SJCRH30 (cell line): Measurements from ENCODE around the gene PEX14. TPM values are rescaled to one million over a fixed set of nuclear protein-coding genes. Genes with fewer than 3 reads are reported as not detected.

ENCODE experiments used
- DNase-seq, 2 experiments: peaks; one replicate each; pipeline ENCODE4 v3.0.0-alpha.2; 2015 to 2020
- H3K27ac ChIP-seq: fragments of 250-450 bp; sonication (Bioruptor Pico); 2 replicates; pipeline ENCODE4 v1.5.1; 2020; ENCODE audit warnings: mild to moderate bottlenecking, moderate library complexity
- H3K27me3 ChIP-seq: fragments of 250-450 bp; sonication (Bioruptor Pico); 2 replicates; pipeline ENCODE4 v1.5.1; 2020; ENCODE audit warnings: mild to moderate bottlenecking, moderate library complexity
- H3K36me3 ChIP-seq: fragments of 250-450 bp; sonication (Bioruptor Pico); 2 replicates; pipeline ENCODE4 v1.5.1; 2020; ENCODE audit warnings: mild to moderate bottlenecking, moderate library complexity
- H3K4me1 ChIP-seq: fragments of 250-450 bp; sonication (Bioruptor Pico); 2 replicates; pipeline ENCODE4 v1.5.1; 2020; ENCODE audit warnings: mild to moderate bottlenecking, moderate library complexity
- H3K4me3 ChIP-seq: fragments of 250-450 bp; sonication (Bioruptor Pico); 2 replicates; pipeline ENCODE4 v1.5.1; 2020; ENCODE audit warnings: mild to moderate bottlenecking, moderate library complexity
- H3K9me3 ChIP-seq: fragments of 250-450 bp; sonication (Bioruptor Pico); replicated peaks from 2 replicates; pipeline ENCODE4 v1.5.1; 2020; ENCODE audit warnings: mild to moderate bottlenecking, moderate library complexity
- total RNA-seq: library from RNA; depleted of rRNA; stranded (reverse); fragments of >200 nt; shearing (Covaris generic); gene quantifications from 2 replicates; pipeline ENCODE4 v1.2.3, GENCODE V29; 2014

Gene PEX14
- total RNA-seq, 1 experiment from 2014 or later, result 14.6 TPM

DNA sequence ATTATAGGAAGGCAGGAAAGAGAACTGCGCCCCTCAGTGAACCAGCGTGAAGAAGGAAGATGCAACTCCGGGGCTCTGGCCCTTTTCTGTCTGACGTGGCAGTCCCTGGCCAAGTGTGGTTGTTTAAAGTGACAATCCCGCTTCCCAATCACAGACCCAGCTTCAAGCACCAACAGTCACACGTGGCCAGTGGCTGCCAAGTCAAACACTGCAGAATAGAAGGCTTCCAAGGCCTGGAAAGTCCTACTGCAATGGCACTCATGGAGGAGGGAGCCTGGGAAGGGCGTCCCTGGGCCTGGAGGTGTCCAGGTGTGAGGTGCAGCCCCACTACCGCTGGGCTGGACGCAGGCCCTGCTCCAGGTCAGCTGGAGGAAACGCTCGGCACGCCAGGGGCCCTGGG, 177.9 kb downstream of the PEX14 start:
- Histone ChIP-seq H3K36me3 (no peaks in the 10 kb centered on the region), H3K4me3 (no peak overlapping the region), H3K9me3 (no peaks in the 10 kb centered on the region), H3K27ac (no peak overlapping the region), H3K4me1 (no peaks in the 10 kb centered on the region), H3K27me3 (no peaks in the 10 kb centered on the region)
- no peak for DNase-seq

DNA sequence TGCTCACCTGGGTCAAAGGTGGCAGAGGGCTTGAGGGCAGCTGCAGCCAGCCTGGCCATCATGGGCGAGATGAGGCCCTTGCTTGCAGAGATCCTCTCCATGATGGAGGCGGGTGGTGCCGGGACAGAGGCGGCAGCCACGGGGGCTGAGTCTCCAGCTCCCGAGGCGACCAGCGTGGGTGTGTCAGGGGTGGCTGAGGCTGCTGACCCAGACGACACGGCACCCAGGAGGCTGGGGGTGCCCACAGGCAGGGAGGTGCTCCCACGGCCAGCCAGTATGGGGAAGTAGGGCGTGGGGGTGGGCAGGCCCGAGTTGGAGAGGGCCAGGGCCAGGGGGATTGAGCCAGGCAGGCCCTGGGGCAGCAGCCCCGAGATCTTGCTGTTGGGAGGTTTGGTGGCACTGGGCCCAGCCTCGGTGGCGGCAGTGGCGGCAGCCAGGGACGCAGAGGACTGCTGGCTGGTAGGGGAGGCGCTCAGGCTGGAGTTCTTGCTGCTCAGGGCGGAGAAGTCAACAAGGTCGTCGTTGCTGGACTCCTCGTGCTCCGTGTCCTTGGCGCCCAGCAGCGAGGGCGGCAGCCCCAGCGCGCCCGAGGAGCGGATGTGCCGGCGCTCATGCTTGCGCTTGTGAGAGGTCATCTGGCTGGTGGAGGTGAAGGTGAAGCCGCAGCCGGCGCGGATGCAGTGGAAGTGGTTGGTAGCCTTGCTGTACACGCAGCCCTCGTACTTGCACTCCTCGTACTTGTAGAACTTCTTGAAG, 178.8 kb downstream of the PEX14 start:
- no peaks in the 10 kb centered on the region for H3K36me3 ChIP-seq
- DNase-seq, result no peak
- no peaks in the 10 kb centered on the region for H3K4me1 ChIP-seq
- H3K27me3 ChIP-seq, result no peaks in the 10 kb centered on the region
- no peaks in the 10 kb centered on the region for H3K9me3 ChIP-seq
- no peak overlapping the region for H3K27ac ChIP-seq
- H3K4me3 ChIP-seq, result no peak overlapping the region

DNA sequence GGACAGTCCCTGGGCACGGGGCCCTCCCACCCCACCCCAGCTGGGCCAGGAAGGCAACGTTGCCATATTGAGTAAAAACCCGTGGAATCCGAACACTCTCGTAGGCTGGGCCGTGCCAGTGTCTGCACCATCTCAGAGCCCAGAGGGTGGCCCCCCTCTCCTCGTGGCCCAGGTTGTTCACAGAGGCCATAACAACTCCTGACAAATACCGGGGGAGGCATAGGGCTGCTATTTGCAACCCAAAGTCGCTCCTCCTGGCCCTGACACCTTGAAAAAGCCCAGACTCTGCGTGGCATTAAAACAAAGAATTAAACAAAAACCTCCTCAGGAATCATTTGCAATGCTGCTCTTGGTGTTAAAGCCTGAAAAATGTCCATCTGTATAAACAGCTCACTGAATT, 180.3 kb downstream of the PEX14 start:
- H3K27me3 ChIP-seq, result no peaks in the 10 kb centered on the region
- H3K9me3 ChIP-seq, result no peaks in the 10 kb centered on the region
- H3K27ac ChIP-seq, result no peak overlapping the region
- H3K4me3 ChIP-seq, result no peak overlapping the region
- no peaks in the 10 kb centered on the region for H3K36me3 ChIP-seq
- no peak for DNase-seq
- no peaks in the 10 kb centered on the region for H3K4me1 ChIP-seq

DNA sequence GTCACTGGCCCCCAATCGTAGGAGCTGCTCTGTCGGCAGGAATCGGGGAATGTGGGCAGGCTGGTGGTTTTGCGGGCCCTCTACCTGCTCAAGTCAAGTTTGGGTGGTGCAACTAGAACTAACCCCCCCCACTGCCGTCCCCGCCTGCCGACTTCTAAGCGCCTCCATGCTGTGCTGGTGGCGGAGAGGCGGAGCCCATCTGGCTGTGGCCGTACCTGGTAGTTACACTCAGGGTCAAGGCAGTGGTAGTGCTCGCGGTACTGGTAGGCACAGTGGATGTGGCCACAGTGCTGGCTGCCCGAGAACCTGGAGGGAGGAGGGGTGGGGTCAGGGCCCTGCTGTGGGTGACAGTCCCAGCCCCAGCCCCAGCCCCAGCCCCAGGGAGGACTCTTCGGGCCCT, 181.7 kb downstream of the PEX14 start:
- Histone ChIP-seq H3K9me3 (no peaks in the 10 kb centered on the region), H3K4me1 (no peaks in the 10 kb centered on the region), H3K36me3 (no peaks in the 10 kb centered on the region), H3K27ac (no peak overlapping the region), H3K27me3 (no peaks in the 10 kb centered on the region), H3K4me3 (no peak overlapping the region)
- no peak for DNase-seq

DNA sequence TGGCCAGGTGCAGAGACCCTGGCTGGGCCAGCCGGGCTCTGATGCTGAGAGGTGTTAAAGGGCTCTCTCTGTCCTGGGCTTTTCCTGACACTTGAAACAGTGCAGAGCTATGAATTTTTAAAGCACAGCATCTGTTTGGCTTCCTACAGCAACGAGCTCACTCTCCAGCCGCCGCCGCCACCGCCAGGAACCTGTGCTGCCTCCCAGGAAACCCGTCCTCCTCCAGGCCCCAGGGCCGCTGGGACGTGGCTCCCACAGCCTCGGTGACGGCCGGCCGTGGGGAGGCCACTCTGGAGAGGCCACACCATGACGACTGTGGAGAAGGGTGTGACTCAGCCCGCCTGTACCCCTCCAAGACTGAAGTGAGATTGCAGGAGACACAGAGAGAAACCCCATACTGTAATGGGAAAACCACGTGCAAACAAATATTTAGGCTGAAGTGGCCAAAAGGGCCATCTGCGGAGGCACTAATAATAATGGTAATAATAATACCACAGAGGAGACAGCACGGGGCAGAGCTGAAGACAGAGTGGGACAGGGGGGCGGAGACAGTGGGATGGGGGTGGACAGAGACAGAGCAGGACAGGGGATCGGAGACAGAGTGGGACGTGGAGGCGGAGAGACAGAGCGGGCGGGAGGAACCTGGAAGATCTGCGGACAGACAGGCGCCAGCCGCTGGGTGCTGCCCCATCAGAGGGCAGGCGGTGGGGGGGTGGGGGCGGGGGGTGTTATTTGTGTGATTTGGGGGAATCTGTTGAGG, 182.5 kb downstream of the PEX14 start:
- peak; percentile 31 to 36 for DNase-seq
- Histone ChIP-seq H3K27me3 (no peaks in the 10 kb centered on the region), H3K36me3 (no peaks in the 10 kb centered on the region), H3K9me3 (no peaks in the 10 kb centered on the region), H3K4me1 (no peaks in the 10 kb centered on the region; the same call in 1 of the 2 replicates), H3K4me3 (no peak overlapping the region), H3K27ac (no peak overlapping the region)

DNA sequence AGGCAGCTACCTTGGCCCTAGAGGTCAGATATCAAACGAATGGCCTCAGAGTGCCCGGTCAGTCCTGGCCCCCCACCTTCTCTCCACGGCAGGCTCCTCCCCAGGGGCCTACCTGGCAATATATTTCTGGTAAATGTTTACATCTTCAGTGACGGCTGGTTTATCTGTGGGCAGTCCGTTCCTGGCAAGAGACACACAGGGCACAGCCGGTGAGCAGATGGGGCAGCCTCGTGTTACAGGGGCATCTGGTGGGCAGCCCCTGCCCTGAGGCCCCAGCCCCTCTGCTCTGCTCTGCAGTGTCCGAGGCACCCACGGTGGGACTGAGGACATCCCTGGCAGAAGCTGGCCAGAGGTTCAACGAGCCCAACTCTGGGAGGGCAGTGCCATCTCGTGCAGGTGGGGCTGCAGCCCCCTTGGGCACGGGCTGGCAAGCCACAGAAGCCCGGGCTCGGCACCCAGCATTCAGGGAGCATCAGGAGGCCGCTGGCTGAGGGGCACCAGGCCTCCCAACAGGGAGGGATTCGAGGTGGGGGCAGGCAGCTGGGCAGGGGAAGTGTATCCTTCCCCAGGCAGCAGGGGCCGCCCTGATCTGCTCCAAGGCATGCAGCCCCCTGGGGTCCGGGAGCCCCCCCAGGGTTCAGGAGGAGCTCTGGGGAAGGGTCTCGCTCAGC, 183.8 kb downstream of the PEX14 start:
- Histone ChIP-seq H3K4me1 (peaks cover 12% of the 10 kb centered on the region), H3K9me3 (no peaks in the 10 kb centered on the region), H3K4me3 (no peak overlapping the region), H3K27ac (no peak overlapping the region), H3K36me3 (no peaks in the 10 kb centered on the region), H3K27me3 (no peaks in the 10 kb centered on the region)
- no peak for DNase-seq

DNA sequence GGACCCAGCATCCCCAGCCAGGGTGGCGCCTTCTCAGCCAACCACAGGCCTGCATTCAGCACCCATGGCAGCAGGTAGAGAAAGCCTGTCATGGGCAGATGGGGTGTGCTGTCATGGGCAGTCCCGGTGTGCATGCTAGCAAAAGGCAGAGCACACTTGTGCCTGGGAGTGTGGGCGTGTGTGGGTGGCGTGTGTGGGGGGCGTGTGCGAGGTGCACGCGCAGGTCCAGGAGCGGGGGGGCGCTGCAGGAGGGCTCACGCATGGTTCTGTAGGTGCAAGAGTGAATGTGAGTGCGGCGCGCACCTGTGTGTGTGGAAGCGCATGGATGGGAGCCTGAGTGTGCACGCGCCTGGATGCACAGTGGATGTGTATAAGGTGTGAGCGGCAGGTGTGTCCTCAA, 184.5 kb downstream of the PEX14 start:
- H3K27me3 ChIP-seq, result no peaks in the 10 kb centered on the region
- DNase-seq, result no peak
- no peaks in the 10 kb centered on the region for H3K36me3 ChIP-seq
- H3K4me1 ChIP-seq, result peaks cover 19% of the 10 kb centered on the region
- H3K4me3 ChIP-seq, result no peak overlapping the region
- H3K9me3 ChIP-seq, result no peaks in the 10 kb centered on the region
- H3K27ac ChIP-seq, result no peak overlapping the region

DNA sequence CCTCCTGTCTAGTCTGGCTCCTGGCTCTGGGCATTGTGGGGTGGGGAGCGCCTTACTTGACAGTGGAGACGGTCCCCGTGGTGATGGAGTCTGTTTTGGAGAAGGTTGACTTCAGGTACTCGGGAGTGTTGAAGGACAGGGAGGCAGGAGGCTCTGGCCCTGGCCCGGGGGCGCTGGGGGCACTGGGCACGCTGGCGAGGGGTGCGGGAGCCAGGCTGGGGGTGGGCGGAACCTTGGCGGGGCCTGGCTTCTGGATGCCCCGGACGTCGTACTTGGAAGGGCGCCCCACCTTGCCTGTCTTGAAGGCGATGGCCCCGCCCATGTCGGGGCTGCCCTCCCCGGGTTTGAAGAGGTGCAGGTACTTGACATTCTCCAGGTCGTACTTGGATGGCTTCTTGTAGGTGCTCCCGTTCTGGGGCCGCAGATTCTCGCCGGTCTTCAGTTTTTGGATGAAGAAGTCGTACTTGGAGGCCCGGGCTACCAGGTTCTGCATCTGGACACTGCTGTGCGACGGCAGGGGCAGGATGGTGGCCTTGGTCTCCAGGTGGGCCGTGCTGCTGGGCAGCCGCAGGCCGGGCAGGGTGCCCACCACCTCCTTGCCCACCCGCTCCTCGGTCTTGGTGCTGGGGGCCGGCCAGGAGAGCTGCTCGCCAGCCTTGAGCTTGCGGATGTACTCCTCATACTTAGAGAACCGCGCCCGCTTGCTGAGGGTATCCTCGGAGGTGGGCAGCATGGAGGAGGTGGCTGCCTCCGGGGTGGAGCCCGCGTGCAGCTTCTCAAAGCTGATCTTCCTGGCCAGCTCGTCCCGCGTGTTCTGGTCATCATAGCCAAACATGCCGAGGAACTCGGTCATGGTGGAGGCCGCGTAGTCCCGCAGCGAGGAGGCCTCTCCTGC, 185.1 kb downstream of the PEX14 start:
- H3K36me3 ChIP-seq, result no peaks in the 10 kb centered on the region
- H3K9me3 ChIP-seq, result no peaks in the 10 kb centered on the region
- H3K4me3 ChIP-seq, result no peak overlapping the region
- peaks cover 22% of the 10 kb centered on the region for H3K4me1 ChIP-seq
- DNase-seq, result no peak
- no peak overlapping the region for H3K27ac ChIP-seq
- H3K27me3 ChIP-seq, result no peaks in the 10 kb centered on the region

DNA sequence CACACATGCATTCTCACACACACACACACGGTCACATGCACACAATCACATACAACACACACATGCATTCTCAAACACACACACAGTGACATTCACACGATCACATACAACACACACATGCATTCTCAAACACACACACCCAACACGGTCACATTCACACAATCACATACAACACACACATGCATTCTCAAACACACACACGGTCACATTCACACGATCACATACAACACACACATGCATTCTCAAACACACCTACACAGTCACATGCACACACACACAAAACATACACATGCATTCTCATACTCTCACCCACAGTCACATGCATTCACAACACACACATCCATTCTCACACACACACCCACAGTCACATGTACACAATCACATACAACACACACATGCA, 186.7 kb downstream of the PEX14 start:
- Histone ChIP-seq H3K27ac (no peak overlapping the region), H3K27me3 (no peaks in the 10 kb centered on the region), H3K4me3 (no peak overlapping the region), H3K4me1 (peaks cover 22% of the 10 kb centered on the region), H3K9me3 (no peaks in the 10 kb centered on the region), H3K36me3 (no peaks in the 10 kb centered on the region)
- DNase-seq, result no peak

DNA sequence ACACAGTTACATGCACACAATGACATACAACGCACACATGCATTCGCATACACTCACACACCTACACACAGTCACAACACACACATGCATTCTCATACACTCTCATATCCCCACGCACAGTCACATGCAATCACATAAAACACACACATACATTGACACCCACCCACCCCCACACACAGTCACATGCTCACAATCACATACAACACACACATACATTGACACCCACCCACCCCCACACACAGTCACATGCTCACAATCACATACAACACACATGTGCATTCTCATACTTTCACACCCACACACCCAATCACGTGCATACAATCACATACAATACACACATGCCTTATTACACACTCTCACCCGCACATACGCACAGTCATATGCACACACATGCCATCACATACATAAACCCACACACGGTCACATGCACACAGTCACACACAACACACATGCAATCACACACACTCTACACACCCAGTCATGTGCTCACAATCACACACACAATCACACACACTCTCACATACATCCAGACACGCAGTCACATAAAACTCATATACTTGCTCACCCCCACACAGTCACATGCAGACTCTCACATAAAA, 187.4 kb downstream of the PEX14 start:
- no peak overlapping the region for H3K27ac ChIP-seq
- no peak overlapping the region for H3K4me3 ChIP-seq
- no peak for DNase-seq
- 0 out of 2 replicates have a peak, but pooled peaks cover 3% of the 10 kb centered on the region for H3K27me3 ChIP-seq
- no peaks in the 10 kb centered on the region for H3K9me3 ChIP-seq
- peaks cover 22% of the 10 kb centered on the region for H3K4me1 ChIP-seq
- no peaks in the 10 kb centered on the region for H3K36me3 ChIP-seq

DNA sequence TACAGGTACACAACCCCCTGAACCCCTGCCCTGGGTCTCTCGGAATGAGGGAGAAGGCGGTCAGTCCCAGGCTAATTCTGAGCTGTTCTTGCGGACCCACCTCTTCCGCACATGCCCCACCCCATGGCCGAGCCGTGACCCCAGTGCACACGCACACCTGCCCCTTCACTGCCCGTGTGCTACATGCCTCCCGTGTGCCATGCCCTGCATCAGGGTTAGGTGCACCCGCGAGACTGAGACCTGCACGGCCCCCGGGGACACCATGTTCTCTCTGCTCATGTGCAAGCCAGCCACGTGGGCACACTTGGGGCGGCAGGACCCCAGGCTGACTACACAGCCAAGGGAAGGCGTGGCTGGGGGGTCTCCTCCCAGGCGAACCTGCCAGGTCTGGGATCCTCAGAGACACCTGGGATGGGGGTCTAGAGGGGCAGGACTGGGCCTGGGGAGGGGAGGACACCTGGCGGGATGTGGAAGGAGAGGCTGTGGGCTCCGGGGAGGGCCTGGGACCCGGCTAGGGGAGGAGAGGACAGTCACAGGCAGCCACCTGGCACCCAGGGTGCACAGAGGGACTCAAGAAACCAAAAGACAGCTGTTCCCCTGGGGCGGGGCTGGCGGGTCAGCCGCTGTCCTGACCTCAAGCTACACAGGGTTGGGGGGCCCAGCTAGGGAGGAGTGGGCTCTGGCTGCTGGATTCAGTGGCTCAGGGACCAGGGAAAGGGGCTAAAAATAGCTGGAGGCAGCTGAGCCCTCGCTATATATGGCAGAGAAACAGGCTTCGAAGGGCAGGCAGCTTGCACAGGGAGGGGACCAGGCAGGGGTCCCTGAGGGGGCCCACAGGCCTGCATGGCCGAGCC, 188.3 kb downstream of the PEX14 start:
- peak overlapping the region; percentile 53 for H3K27ac ChIP-seq
- peak; percentile 81 to 84 for DNase-seq
- peaks cover 29% of the 10 kb centered on the region for H3K4me1 ChIP-seq

DNA sequence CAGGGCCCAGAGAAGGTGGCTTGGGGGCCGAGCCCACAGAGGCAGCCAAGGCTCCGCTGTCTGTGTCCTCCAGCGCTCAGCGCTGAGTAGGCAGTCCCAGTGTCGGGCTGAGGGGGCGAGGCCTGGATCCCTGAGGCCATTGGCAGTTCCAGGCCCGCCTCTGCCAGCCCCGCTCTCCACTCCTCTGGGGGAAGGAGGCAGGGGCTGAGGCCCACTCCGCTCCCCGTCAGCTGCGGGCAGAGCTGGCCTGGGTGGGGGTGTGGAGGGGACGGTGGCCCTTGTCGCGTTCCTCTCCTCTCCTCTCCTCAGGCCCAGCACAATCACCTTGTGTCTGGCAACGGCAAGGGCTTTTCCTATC, 188.9 kb downstream of the PEX14 start:
- H3K36me3 ChIP-seq, result no peaks in the 10 kb centered on the region
- H3K27ac ChIP-seq, result peak overlapping the region; percentile 53
- DNase-seq, result peak; percentile 88 to 92
- H3K9me3 ChIP-seq, result no peaks in the 10 kb centered on the region
- H3K4me3 ChIP-seq, result peak overlapping the region; percentile 30
- peaks cover 6% of the 10 kb centered on the region; the same call in 1 of the 2 replicates for H3K27me3 ChIP-seq
- peaks cover 34% of the 10 kb centered on the region for H3K4me1 ChIP-seq

More for the DNA sequence above, 188.3 kb downstream of the PEX14 start:
- Histone ChIP-seq H3K9me3 (no peaks in the 10 kb centered on the region), H3K27me3 (0 out of 2 replicates have a peak, but pooled peaks cover 6% of the 10 kb centered on the region), H3K36me3 (no peaks in the 10 kb centered on the region), H3K4me3 (peak overlapping the region; percentile 30)

DNA sequence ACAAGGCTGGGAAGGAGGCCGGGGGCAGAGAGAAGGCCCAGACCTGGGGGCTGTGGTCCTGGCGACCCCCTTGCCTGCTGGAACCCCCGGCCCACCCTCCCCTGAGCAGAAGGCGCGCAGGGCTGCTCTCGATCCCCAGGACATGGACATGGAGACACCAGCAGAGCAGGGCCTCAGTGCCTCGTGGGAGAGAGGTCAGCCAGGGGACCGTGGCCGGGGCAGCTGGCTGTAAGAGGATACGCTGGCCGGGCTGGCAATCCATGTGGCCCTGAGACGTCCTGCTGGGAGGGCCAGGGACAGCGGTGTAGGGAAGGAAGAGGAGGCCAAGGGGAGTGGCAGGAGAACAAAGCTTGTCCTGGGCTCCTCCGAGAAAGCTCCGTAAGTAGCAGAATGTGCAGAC, 189.5 kb downstream of the PEX14 start:
- peak; percentile 77 to 80 for DNase-seq

More for the DNA sequence above, 189.5 kb downstream of the PEX14 start:
- Histone ChIP-seq H3K9me3 (no peaks in the 10 kb centered on the region), H3K36me3 (no peaks in the 10 kb centered on the region), H3K27ac (peak overlapping the region; percentile 53), H3K27me3 (peaks cover 6% of the 10 kb centered on the region; the same call in 1 of the 2 replicates), H3K4me1 (peaks cover 34% of the 10 kb centered on the region), H3K4me3 (peak overlapping the region; percentile 30)
